K562 (cell line): ENCODE measurements around the gene NHLH2. TPM values are rescaled to one million over a fixed set of nuclear protein-coding genes. Genes with fewer than 3 reads are reported as not detected.

Source experiments
- ATAC-seq: fragments of 200-7000 bp; cut with Tn5 transposase; 3 replicates; pipeline ENCODE4 v1.9.1; 2020; ENCODE audit warnings: moderate library complexity
- BruUV-seq: library from RNA; stranded (reverse); fragments of 400-500 nt; replicated peaks from 2 replicates; lab custom pipeline; 2021; lab: Mats Ljungman, UMichigan
- CTCF ChIA-PET: fragments of 300-600 bp; formaldehyde crosslinking; extraction: SDS; loops from one replicate; lab custom pipeline; 2021; ENCODE audit warnings: low intra/inter-chr PET ratio; lab: Yijun Ruan, JAX
- POLR2A ChIA-PET: fragments of 300-600, 350-650 bp; sonication (Branson Sonifier 250); formaldehyde crosslinking; extraction: SDS; loops from one replicate; lab custom pipeline; 2021; ENCODE audit warnings: antibody characterized with exemption, inconsistent platforms; lab: Yijun Ruan, JAX
- DNase-seq, 4 experiments: peaks; one replicate each; pipeline versions ENCODE4 v3.0.0 to v3.0.0-alpha.2; 2011 to 2018; ENCODE audit warnings: low spot score in 3 of 4, mixed read lengths in 3 of 4; ENCODE audit errors: extremely low read depth in 1 of 4
- FAIRE-seq: peaks from 2 replicates; lab custom pipeline; 2011; peaks lifted over from hg19 to GRCh38; lab: Jason Lieb, UNC
- H2AFZ ChIP-seq: 2 replicates; pipeline ENCODE4 v1.6.0; 2011; ENCODE audit warnings: low read depth, low read length, control low read depth, inconsistent platforms
- H3K27ac ChIP-seq: fragments of 200-600 bp; 3 replicates; pipeline ENCODE4 v1.8.0; 2011; ENCODE audit warnings: low read depth, mild to moderate bottlenecking, control low read depth, inconsistent platforms, low read length, moderate library complexity, mixed read lengths; ENCODE audit errors: extremely low read depth
- H3K27me3 ChIP-seq, 2 experiments: fragments of 300-600 bp in 1 of 2; 2 replicates in 1 of 2; 3 replicates in 1 of 2; pipeline versions ENCODE4 v1.6.0 to v1.8.0; 2011; ENCODE audit warnings: inconsistent platforms in 2 of 2, low read length in 2 of 2, mild to moderate bottlenecking in 1 of 2, mixed read lengths in 1 of 2, moderate library complexity in 1 of 2; ENCODE audit not compliant: control insufficient read depth in 2 of 2, insufficient read depth in 2 of 2
- H3K36me3 ChIP-seq: fragments of 300-600 bp; 3 replicates; pipeline ENCODE4 v1.8.0; 2011; ENCODE audit warnings: mild to moderate bottlenecking, low read length, inconsistent platforms; ENCODE audit not compliant: control insufficient read depth, insufficient read depth
- H3K4me1 ChIP-seq, 2 experiments: fragments of 200-600 bp in 1 of 2; replicated peaks in 1 of 2; 2 replicates in 1 of 2; 3 replicates in 1 of 2; pipeline versions ENCODE4 v1.5.1 to v1.8.0; 2011; ENCODE audit warnings: inconsistent platforms in 2 of 2, low read length in 2 of 2, mild to moderate bottlenecking in 1 of 2, mixed read lengths in 1 of 2, moderate library complexity in 1 of 2; ENCODE audit not compliant: control insufficient read depth in 2 of 2, insufficient read depth in 2 of 2
- H3K4me2 ChIP-seq: 2 replicates; pipeline ENCODE4 v1.6.1; 2011; ENCODE audit warnings: low read length, control low read depth, inconsistent platforms, mixed read lengths; ENCODE audit not compliant: insufficient read depth
- H3K4me3 ChIP-seq: fragments of 200-600 bp; sonication (generic), shearing (Covaris generic); 2 replicates; pipeline ENCODE4 v1.5.1; 2016; ENCODE audit warnings: control low read depth, inconsistent platforms
- H3K79me2 ChIP-seq: fragments of 200-600 bp; 3 replicates; pipeline ENCODE4 v1.8.0; 2011; ENCODE audit warnings: low read length, inconsistent platforms; ENCODE audit not compliant: control insufficient read depth, insufficient read depth
- H3K9ac ChIP-seq, 2 experiments: 2 replicates each; pipeline versions ENCODE4 v1.6.0 to v1.6.1; 2011; ENCODE audit warnings: low read depth in 2 of 2, low read length in 2 of 2, control low read depth in 1 of 2, inconsistent platforms in 1 of 2, mild to moderate bottlenecking in 1 of 2, mixed read lengths in 1 of 2; ENCODE audit not compliant: insufficient read depth in 1 of 2
- H3K9me1 ChIP-seq: one replicate; pipeline ENCODE4 v1.6.0; 2011; ENCODE audit warnings: inconsistent platforms, mild to moderate bottlenecking, low read length, moderate library complexity; ENCODE audit not compliant: control insufficient read depth, insufficient read depth
- H3K9me3 ChIP-seq: replicated peaks from 2 replicates; pipeline ENCODE4 v1.5.1; 2011; ENCODE audit warnings: low read depth, low read length, inconsistent platforms; ENCODE audit not compliant: control insufficient read depth, insufficient read depth
- H4K20me1 ChIP-seq: replicated peaks from 2 replicates; pipeline ENCODE4 v1.6.1; 2011; ENCODE audit warnings: low read length, inconsistent platforms, mixed read lengths; ENCODE audit not compliant: control insufficient read depth, insufficient read depth
- ARID2 ChIP-seq: fragments of 450-650 bp; IDR thresholded peaks from 2 replicates; pipeline ENCODE4 v1.6.1; 2017; ENCODE audit warnings: antibody characterized with exemption, mild to moderate bottlenecking
- C11orf30 ChIP-seq: fragments of 450-650 bp; IDR thresholded peaks from 2 replicates; pipeline ENCODE4 v1.6.1; 2016; ENCODE audit warnings: low read depth, mild to moderate bottlenecking
- EP300 ChIP-seq: IDR thresholded peaks from 2 replicates; pipeline ENCODE4 v1.6.1; 2012; ENCODE audit warnings: low read length, improper control_type of control experiment
- GABPB2 ChIP-seq: fragments of 250-450 bp; sonication (Bioruptor Pico); conservative IDR thresholded peaks from 2 replicates; pipeline ENCODE4 v1.5.1; 2021; ENCODE audit warnings: mild to moderate bottlenecking
- HNRNPH1 ChIP-seq: fragments of 200-400 bp; formaldehyde crosslinking; optimal IDR thresholded peaks from 2 replicates; pipeline ENCODE3; 2017; ENCODE audit warnings: low read depth, mild to moderate bottlenecking, low read length, moderate library complexity
- SRSF1 ChIP-seq: fragments of 200-400 bp; formaldehyde crosslinking; IDR thresholded peaks from 2 replicates; pipeline ENCODE4 v1.6.1; 2017; ENCODE audit warnings: mild to moderate bottlenecking, low read depth, low read length, moderate library complexity
- ZBTB26 ChIP-seq: fragments of 450-650 bp; formaldehyde crosslinking; IDR thresholded peaks from 2 replicates; pipeline ENCODE4 v1.4.0; 2022; ENCODE audit warnings: missing genetic modification characterization
- ZNF280B ChIP-seq: fragments of 250-450 bp; sonication (Bioruptor Pico); IDR thresholded peaks from 2 replicates; pipeline ENCODE4 v1.5.1; 2021; ENCODE audit warnings: mild to moderate bottlenecking
- WGBS: fragments of 100-300 bp; shearing (Covaris generic); methylation state at CpG from one replicate; pipeline ENCODE4 v1.1.6; 2016; ENCODE audit warnings: low coverage, mixed read lengths; ENCODE audit not compliant: insufficient coverage; ENCODE audit errors: missing lambda C conversion rate; 5-methylcytosine and 5-hydroxymethylcytosine counted together
- in situ Hi-C: fragments of 300-500 bp; cut with MboI; formaldehyde crosslinking; loops from 4 replicates; pipeline ENCODE4 v1.15.0; 2018; ENCODE audit warnings: inconsistent platforms, mixed read lengths
- intact Hi-C: fragments of 100-400 bp; cut with micrococcal nuclease; formaldehyde crosslinking; loops from 2 replicates; pipeline ENCODE4 v1.14.2; 2022
- polyA plus RNA-seq, 8 experiments: library from polyadenylated mRNA; depleted of rRNA in 4 of 8; stranded (reverse) in 5 of 8; unstranded in 3 of 8; fragments of >200 nt; fragmentation: Nextera tagmentation in 2 of 8; fragmentation: Illumina TruSeq in 1 of 8; extraction: Ambion mirVana in 2 of 8; extraction: Trizol in 1 of 8; gene quantifications; 2 replicates each; pipeline versions ENCODE4 v1.2.1 to v1.2.3, GENCODE V29; 2011 to 2014; ENCODE audit warnings: inconsistent platforms in 1 of 8, missing spikeins in 1 of 8
- total RNA-seq, 7 experiments: library from RNA; depleted of rRNA in 6 of 7; stranded (reverse); fragments of >200 nt in 6 of 7; fragmentation: Illumina TruSeq in 2 of 7; extraction: Trizol in 2 of 7; gene quantifications; 2 replicates each; pipeline versions ENCODE4 v1.2.1 to v1.2.3, GENCODE V29; 2011 to 2021; ENCODE audit warnings: low replicate concordance in 1 of 7

Gene NHLH2
- total and polyA plus RNA-seq, 9 of the 15 experiments (the other 6 are each of a cell fraction or from before 2014, with no cell fraction given) = not detected

- no peak for FAIRE-seq
- ChIA-PET CTCF (no interaction called here), POLR2A (no interaction called here)
- H3K9me3 ChIP-seq = no peaks in the 10 kb centered on the region
- no peak overlapping the region for H3K27ac ChIP-seq
- TF ChIP-seq ZNF280B (no peak), SRSF1 (no peak), EP300 (no peak), HNRNPH1 (no peak), ARID2 (no peak), GABPB2 (no peak), C11orf30 (no peak), ZBTB26 (no peak)
- H4K20me1 ChIP-seq = no peaks in the 10 kb centered on the region
- no TSS peak for BruUV-seq
- 19% methylated on average over 3 of the region's 3 CpGs for WGBS
- no peaks in the 10 kb centered on the region for H3K9me1 ChIP-seq
- in situ Hi-C loops = no loop called here
- no peak overlapping the region for H3K9ac ChIP-seq
- intact Hi-C loops = no loop called here
- no peak overlapping the region for H3K4me2 ChIP-seq
- DNase-seq = no peak
- no peak overlapping the region for H2AFZ ChIP-seq
- no peak overlapping the region for H3K4me3 ChIP-seq
- peaks cover 0 to 10% of the 10 kb centered on the region in 2 experiments; a peak in 3 of 5 replicates for H3K4me1 ChIP-seq
- H3K36me3 ChIP-seq = no peaks in the 10 kb centered on the region
- peak; percentile 27 for ATAC-seq
- H3K79me2 ChIP-seq = no peaks in the 10 kb centered on the region
- H3K27me3 ChIP-seq = peaks cover 0 to 15% of the 10 kb centered on the region in 2 experiments; a peak in 4 of 5 replicates
Measured at GRCh38 chr1:115829947-115830346, 11.0 kb downstream of the NHLH2 start.
